ENCODE data around the gene KCNQ5. TPM values are rescaled to one million over a fixed set of nuclear protein-coding genes. Genes with fewer than 3 reads are reported as not detected.

Gene KCNQ5
- total RNA-seq, 2 experiments from 2014 or later = 2.6 to 3.9 TPM

DNA sequence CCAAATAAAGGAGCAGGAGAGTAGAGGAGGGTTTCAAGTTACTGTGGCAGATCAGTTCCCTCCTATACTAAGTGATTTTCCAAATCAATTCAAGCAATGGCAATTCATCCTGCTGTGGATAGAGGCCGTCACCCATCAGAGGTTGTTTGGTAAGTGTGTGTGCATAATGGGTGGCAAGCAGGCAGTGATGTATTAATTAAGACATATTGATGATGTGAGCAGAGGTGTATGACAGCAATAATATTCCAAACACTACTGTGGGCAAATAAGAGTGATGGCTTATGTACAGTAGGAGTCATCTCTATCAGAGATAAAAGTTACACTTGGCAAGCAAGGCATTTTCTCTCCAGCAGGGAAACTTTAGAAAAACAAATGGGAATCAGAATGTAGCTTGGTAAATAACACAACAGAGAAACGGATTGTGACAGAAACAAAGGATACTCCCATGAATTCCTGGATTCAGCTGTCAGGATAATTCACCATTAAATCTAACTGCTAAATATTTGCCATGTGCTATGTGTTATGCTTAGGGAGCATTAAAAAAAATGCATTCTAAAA, 407.1 kb downstream of the KCNQ5 start:
- Mint-ChIP-seq H3K36me3 (ENCODE audit: low read depth) (no peaks in the 10 kb centered on the region), H3K27ac (no peak overlapping the region), H3K27me3 (no peaks in the 10 kb centered on the region), H3K4me1 (peaks cover 2% of the 10 kb centered on the region), H3K4me3 (no peak overlapping the region), H3K9me3 (no peaks in the 10 kb centered on the region)
- POLR2A ChIA-PET = no interaction called here
- CTCF ChIA-PET = no interaction called here
- no peak for DNase-seq

DNA sequence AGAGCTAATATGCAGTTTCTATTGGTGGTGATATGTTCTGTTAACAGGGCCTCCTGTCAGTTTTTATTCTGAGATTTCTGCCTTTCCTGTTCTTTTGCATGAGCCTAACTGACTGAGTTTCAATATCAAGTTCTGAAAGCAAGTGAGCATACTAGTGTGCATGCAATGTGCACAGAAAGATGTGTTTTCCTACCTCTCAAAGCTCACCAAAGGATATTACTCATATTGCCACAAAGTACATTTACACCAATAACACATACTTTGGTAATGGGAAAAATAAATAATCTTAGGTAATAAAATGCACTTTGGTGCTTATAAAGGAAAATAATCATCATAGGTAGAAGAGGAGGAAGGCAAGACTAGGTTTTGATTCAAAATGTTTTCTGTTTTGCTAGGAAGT, 408.4 kb downstream of the KCNQ5 start:
- Mint-ChIP-seq H3K36me3 (ENCODE audit: low read depth) (no peaks in the 10 kb centered on the region), H3K27me3 (no peaks in the 10 kb centered on the region), H3K4me3 (no peak overlapping the region), H3K9me3 (no peaks in the 10 kb centered on the region), H3K27ac (no peak overlapping the region), H3K4me1 (peaks cover 2% of the 10 kb centered on the region)
- ChIA-PET CTCF (no interaction called here), POLR2A (no interaction called here)
- DNase-seq = no peak

DNA sequence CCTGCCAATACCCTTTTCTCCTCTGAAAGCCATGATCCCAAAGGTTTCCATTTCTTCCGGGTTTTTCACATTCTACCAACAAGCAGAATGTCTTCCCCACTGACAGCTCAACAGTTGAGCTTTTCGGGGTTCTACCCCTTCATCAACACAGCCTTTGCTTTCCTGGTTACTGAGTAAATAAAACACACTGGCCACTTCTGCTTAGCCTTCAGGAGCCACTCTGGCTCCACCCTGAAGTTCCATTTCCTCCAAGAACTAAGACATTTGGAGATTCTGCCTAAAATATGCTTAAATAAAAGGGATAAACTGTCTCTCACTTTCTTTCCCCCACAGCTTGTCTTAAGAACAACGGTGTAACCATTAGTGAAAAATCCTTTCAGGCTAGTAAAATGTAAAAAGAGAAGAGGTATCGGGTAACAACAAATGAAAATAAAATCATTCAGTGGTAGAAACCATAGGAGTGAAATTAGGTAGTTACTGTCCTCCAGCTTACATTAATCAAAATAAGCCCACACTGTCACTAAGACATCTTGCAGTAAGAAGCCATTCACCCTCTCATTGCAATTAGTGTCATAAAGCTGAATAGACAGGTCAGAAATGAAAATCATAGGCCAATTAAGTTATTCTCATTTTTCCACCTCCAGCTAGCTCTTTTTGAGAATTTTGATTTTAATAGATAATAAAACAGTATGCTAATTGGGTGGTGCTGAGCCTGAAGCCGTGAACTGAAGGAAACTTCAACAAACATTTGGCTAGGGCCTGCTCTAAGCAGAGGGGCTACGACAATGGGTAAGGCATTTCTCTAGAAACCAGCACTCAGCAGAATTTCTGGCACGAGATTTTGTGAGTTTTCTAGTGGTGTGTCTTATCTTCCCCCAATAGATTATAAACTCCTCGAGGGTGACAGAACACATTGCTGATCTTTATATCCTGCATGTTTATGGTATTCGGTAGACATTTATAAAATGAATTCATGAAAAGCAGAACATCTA, 409.2 kb downstream of the KCNQ5 start:
- CTCF ChIA-PET = no interaction called here
- H3K36me3 Mint-ChIP-seq (ENCODE audit: low read depth) = no peaks in the 10 kb centered on the region
- no peak overlapping the region for H3K4me3 Mint-ChIP-seq
- H3K9me3 Mint-ChIP-seq = no peaks in the 10 kb centered on the region
- H3K27ac Mint-ChIP-seq = no peak overlapping the region
- POLR2A ChIA-PET = no interaction called here
- DNase-seq = no peak
- no peaks in the 10 kb centered on the region for H3K27me3 Mint-ChIP-seq
- peaks cover 2% of the 10 kb centered on the region for H3K4me1 Mint-ChIP-seq

DNA sequence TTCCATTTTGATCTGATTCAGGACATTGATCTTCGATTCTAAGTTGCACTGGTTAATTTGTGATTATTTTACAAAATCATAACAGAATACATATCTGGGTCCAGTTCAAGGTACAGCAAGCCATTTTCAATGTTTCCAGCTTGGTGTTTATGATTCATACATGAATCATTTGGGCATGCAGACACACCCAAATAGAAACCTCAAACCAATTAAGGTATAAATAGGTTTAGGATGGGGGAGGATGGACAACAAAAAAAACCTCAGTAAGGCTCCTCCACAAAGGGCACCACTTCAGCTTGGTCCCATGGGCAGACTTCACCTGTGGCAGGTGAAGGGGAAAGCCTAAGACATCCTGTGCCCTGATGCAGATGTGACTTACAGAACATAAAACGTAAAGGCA, 410.7 kb downstream of the KCNQ5 start:
- Mint-ChIP-seq H3K4me3 (no peak overlapping the region), H3K36me3 (ENCODE audit: low read depth) (no peaks in the 10 kb centered on the region), H3K4me1 (peaks cover 2% of the 10 kb centered on the region), H3K9me3 (no peaks in the 10 kb centered on the region), H3K27me3 (no peaks in the 10 kb centered on the region), H3K27ac (no peak overlapping the region)
- ChIA-PET POLR2A (no interaction called here), CTCF (no interaction called here)
- no peak for DNase-seq

DNA sequence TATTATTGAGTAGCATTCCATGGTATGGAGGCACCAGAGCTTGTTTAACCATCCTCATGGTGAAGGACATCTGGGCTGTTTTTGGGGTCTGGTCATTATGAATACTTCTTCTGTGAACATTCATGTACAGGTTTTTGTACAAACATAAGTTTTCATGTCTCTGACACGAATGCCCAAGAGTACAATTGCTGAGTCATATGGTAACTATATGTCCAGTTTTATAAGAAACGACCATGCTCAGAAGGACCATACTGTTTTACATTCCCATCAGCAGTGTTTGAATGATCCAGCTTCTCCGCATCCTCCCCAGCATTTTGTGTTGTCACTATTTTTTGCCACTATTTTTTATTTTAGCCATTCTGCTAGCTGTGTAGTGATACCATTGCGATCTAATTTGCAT, 414.8 kb downstream of the KCNQ5 start:
- Mint-ChIP-seq H3K4me1 (peaks cover 2% of the 10 kb centered on the region), H3K9me3 (peaks cover 2% of the 10 kb centered on the region), H3K27me3 (no peaks in the 10 kb centered on the region), H3K27ac (no peak overlapping the region), H3K36me3 (ENCODE audit: low read depth) (peaks cover 2% of the 10 kb centered on the region), H3K4me3 (no peak overlapping the region)
- ChIA-PET CTCF (no interaction called here), POLR2A (no interaction called here)
- DNase-seq = no peak

DNA sequence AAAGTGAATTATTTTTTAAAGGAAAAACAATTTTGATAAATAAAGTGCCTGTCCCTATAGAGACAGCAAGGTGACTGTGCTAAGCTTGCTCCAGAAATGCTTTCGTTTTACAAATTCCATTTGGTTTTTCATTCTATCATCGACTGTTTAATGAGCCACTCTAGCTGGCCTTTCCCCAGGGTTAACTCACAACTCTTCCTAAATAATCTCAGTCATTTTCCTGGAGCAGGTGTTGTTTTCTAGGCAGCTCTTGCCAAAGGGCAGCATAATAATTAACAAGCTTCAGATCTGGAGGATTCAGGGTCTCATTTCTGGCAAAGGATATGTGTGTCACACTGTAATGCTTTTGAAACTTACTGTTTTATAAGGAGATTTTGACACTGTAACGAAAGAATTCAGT, 419.2 kb downstream of the KCNQ5 start:
- CTCF ChIA-PET = interaction anchor here (1.5 kb wide), 1 partner anchor 13 kb away, joined by 3 read pairs; no protein-coding TSS in a partner anchor
- H3K27me3 Mint-ChIP-seq = no peaks in the 10 kb centered on the region
- POLR2A ChIA-PET = no interaction called here

DNA sequence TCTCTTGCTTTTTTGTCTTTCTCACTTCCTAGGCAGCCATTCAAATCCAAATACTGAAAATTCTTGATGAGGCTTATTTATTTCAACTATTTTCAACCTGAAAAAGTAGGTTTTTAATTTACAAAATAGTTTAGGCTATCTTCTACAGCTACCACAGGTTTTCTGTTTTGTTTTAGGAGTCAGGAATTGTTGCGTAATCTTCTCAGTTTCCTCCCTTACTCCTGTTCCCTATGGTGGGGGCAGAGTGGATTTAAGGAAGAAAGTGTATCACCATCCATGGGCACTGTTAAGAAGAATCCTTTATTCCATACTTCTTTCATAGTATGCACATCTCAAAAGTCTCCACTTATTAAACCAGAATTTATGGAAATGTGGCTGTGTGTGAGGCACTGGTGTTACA, 421.0 kb downstream of the KCNQ5 start:
- no peaks in the 10 kb centered on the region for H3K27me3 Mint-ChIP-seq
- no peaks in the 10 kb centered on the region for H3K4me1 Mint-ChIP-seq
- H3K4me3 Mint-ChIP-seq = no peak overlapping the region
- H3K27ac Mint-ChIP-seq = no peak overlapping the region
- peaks cover 2% of the 10 kb centered on the region for H3K9me3 Mint-ChIP-seq
- POLR2A ChIA-PET = no interaction called here
- CTCF ChIA-PET = no interaction called here
- peaks cover 2% of the 10 kb centered on the region for H3K36me3 Mint-ChIP-seq (ENCODE audit: low read depth)
- DNase-seq = no peak

More for the DNA sequence above, 419.2 kb downstream of the KCNQ5 start:
- Mint-ChIP-seq H3K4me3 (no peak overlapping the region), H3K9me3 (peaks cover 2% of the 10 kb centered on the region), H3K4me1 (no peaks in the 10 kb centered on the region), H3K36me3 (ENCODE audit: low read depth) (peaks cover 2% of the 10 kb centered on the region), H3K27ac (no peak overlapping the region)
- DNase-seq = no peak

DNA sequence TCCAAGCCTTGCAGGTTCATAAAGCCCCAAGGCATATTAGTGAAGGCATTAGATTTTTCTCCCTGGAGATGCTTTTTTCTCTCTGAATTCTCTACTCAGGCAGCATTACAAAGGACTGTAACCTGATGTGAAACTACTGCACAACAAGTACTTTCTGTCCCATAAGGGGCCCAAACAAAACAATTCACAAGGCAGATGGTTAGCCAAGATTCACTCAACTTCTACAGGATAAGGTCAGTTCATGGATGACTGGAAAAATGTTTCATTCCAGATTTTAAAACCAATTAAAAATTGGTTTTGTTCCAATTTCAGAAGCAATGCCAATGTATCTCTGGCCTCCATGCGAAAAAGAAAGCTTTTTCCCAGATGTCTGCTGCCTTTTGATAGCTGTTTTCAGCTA, 421.6 kb downstream of the KCNQ5 start:
- ChIA-PET POLR2A (no interaction called here), CTCF (no interaction called here)
- DNase-seq = no peak
- Mint-ChIP-seq H3K4me1 (no peaks in the 10 kb centered on the region), H3K36me3 (ENCODE audit: low read depth) (peaks cover 2% of the 10 kb centered on the region), H3K4me3 (no peak overlapping the region), H3K9me3 (peaks cover 2% of the 10 kb centered on the region), H3K27me3 (no peaks in the 10 kb centered on the region), H3K27ac (no peak overlapping the region)

DNA sequence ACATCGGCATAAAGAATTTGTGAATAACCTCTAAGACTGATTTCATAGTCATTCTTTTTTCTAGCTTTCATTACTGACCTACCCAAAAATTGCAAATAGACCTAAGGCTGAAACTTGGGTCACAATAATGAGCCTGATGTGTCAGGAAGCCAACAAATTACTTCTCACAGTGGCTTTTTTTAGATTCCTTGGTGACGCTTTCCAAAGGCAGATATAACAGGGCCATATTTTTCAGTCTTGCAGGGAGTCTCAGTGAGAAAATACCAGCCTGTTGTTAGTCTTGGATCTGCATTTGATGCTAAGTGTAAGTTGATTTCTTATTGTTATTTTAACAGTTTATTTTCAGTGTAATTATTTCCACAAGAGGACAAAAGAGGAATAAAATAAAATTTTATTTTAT, 423.7 kb downstream of the KCNQ5 start:
- no peaks in the 10 kb centered on the region for H3K36me3 Mint-ChIP-seq (ENCODE audit: low read depth)
- H3K27me3 Mint-ChIP-seq = no peaks in the 10 kb centered on the region
- H3K4me1 Mint-ChIP-seq = no peaks in the 10 kb centered on the region
- no peak overlapping the region for H3K4me3 Mint-ChIP-seq
- POLR2A ChIA-PET = no interaction called here
- no peak overlapping the region for H3K27ac Mint-ChIP-seq
- no peak for DNase-seq
- CTCF ChIA-PET = no interaction called here
- H3K9me3 Mint-ChIP-seq = no peaks in the 10 kb centered on the region

DNA sequence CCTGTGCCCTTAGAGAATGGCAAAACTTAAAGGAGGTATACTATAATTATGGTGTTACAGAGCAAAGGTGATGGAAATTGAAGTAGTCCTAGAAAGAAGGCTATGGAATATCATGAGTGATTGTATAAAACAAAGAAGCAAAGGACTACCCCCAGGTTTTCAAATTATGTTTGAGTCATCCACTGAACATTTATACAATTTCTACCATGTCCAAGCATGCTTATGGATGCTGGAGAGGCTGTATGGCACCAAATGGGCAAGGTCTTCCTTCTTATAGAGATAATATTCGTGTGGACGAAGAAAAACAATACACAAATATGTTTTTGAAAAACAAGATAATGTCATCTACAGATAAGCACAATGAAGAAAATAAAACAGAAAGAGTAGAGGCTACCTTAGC, 425.9 kb downstream of the KCNQ5 start:
- H3K27ac Mint-ChIP-seq = no peak overlapping the region
- H3K36me3 Mint-ChIP-seq (ENCODE audit: low read depth) = no peaks in the 10 kb centered on the region
- DNase-seq = no peak
- no peak overlapping the region for H3K4me3 Mint-ChIP-seq
- POLR2A ChIA-PET = no interaction called here
- CTCF ChIA-PET = no interaction called here
- H3K9me3 Mint-ChIP-seq = no peaks in the 10 kb centered on the region
- H3K4me1 Mint-ChIP-seq = no peaks in the 10 kb centered on the region
- H3K27me3 Mint-ChIP-seq = no peaks in the 10 kb centered on the region

DNA sequence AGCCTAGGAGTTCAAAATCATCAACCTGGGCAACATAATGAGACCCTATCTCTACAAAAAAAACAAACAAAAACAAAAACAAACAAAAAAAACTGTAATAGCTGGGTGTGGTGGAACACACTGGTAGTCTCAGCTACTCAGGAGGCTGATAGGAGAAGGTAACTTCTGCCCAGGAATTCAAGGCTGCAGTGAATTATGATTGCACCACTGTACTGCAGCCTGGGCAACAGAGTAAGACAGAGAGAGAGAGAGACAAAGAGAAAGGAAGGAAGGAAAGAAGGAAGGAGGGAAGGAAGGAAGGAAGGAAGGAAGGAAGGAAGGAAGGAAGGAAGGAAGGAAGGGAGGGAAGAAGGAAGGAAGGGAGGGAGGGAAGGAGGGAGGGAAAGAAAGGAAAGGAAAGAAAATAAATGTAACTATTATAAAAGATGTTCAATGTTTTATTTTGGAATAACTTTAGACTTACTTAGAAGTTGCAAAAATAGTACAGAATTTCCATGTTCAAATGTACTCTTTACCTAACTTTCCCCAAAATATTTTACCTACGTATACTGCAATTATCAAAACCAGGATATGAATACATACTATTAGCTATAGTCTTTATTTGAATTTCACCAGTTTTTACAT, 428.2 kb downstream of the KCNQ5 start:
- Mint-ChIP-seq H3K27me3 (no peaks in the 10 kb centered on the region), H3K4me3 (no peak overlapping the region), H3K27ac (no peak overlapping the region), H3K4me1 (no peaks in the 10 kb centered on the region), H3K36me3 (ENCODE audit: low read depth) (no peaks in the 10 kb centered on the region), H3K9me3 (no peaks in the 10 kb centered on the region)
- ChIA-PET POLR2A (no interaction called here), CTCF (no interaction called here)
- no peak for DNase-seq

DNA sequence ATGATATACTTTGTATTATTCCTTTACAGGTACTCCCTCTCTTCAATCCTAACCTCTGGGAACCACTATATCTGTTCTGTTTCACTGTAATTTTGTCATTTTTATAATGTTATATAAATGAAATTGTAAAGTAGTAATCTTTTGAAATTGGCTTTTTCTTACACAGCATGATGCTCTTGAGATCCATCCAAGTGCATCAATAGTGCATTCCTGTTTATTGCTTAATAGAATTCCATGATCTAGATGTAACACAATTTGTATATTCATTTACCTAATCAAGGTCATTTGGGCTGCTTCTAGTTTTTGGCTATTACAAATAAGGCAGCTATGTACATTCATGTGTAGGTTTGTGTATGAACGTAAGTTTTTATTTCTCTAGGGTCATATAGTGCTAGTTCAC, 428.8 kb downstream of the KCNQ5 start:
- DNase-seq = no peak
- no peak overlapping the region for H3K4me3 Mint-ChIP-seq
- no peaks in the 10 kb centered on the region for H3K4me1 Mint-ChIP-seq
- H3K9me3 Mint-ChIP-seq = no peaks in the 10 kb centered on the region
- ChIA-PET CTCF (no interaction called here), POLR2A (no interaction called here)
- no peaks in the 10 kb centered on the region for H3K36me3 Mint-ChIP-seq (ENCODE audit: low read depth)
- H3K27me3 Mint-ChIP-seq = no peaks in the 10 kb centered on the region
- no peak overlapping the region for H3K27ac Mint-ChIP-seq

DNA sequence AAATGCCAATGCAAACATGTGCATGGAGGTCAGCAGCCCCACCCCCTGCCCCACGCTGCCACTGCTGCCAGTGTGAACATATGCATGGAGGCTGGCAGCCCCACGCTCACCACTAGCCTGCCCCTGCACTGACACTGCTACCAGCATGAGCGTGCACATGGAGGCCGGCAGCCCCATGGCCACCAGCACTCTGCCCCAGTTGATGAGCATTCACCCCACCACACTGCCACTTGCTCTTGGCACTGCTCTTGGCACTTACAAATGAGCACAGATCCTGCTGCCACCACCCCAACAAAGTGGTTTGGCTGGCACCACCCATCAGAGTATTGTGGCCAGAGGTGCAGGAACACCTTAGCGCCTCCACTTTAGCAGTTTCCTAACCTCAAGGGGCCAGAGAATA, 429.3 kb downstream of the KCNQ5 start:
- Mint-ChIP-seq H3K4me1 (no peaks in the 10 kb centered on the region), H3K27me3 (no peaks in the 10 kb centered on the region), H3K36me3 (ENCODE audit: low read depth) (no peaks in the 10 kb centered on the region), H3K4me3 (no peak overlapping the region), H3K27ac (no peak overlapping the region), H3K9me3 (no peaks in the 10 kb centered on the region)
- POLR2A ChIA-PET = no interaction called here
- DNase-seq = no peak
- CTCF ChIA-PET = no interaction called here
